Testis (tissue), 2 donors: ENCODE measurements around the gene MAPRE2.

Experiments used
- CTCF ChIP-seq, 3 experiments: fragments of 450-650 bp in 2 of 3; fragments of 200-600 bp in 1 of 3; sonication (generic) in 1 of 3; IDR thresholded peaks; one replicate each; pipeline ENCODE4 v1.5.1; 2016 to 2019; ENCODE audit warnings: antibody characterized with exemption in 3 of 3, mild to moderate bottlenecking in 2 of 3, moderate library complexity in 1 of 3
- POLR2A ChIP-seq: fragments of 450-650 bp; IDR thresholded peaks from one replicate; pipeline ENCODE4 v1.6.1; 2017; ENCODE audit warnings: antibody characterized with exemption, mild to moderate bottlenecking, moderate library complexity

GRCh38 chr18:35137632-35138031 lies 96.4 kb downstream of the MAPRE2 start:
- TF ChIP-seq CTCF (IDR thresholded peaks at IDR 0.05) (no peak), POLR2A (no peak)
